Stimulated activated CD8-positive, alpha-beta memory T cell treated with anti-CD3 and anti-CD28 coated beads, Interleukin-15, amount 100 ng/mL, for 1 hour (primary cell): Measurements from ENCODE around the gene SLC7A5.
"Not testable (repeated sequence)": the region's sequence is repeated elsewhere in the genome, so short reads cannot be mapped to it uniquely, and the experiment has no call there.

ENCODE experiments used
- DNase-seq: peaks from one replicate; pipeline ENCODE4 v3.0.0-alpha.2; 2020; ENCODE audit warnings: low read depth

SLC7A5 gene

DNA sequence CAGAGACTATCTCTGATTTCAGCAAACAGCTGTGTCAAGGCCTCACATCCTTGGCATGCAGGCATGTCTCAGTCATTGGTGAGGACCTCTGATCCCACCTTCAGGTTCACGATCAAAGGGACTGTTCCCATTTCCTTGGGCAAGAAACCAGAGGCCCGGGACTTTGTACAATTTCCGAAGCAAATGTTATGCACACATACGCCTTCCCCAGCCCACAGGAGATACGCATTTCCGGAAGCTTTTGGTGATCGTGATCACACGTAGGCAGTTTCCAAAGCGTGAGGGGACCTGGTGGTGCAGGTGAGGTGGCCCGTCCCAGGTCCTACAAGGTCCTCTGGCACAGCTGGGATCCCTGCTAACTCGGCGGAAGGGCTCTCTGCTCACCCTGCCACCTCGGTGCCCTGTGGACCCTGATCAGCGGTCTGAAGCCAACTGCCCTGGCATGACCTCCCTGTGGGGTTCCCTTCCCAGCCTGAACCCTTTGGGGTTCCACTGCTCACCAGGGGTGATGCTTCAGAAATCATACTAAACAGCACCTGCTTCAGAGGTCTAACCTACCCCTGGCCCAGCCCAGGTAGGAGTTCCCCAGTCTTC is 74.7 kb downstream of the SLC7A5 start:
- DNase-seq: no peak

DNA sequence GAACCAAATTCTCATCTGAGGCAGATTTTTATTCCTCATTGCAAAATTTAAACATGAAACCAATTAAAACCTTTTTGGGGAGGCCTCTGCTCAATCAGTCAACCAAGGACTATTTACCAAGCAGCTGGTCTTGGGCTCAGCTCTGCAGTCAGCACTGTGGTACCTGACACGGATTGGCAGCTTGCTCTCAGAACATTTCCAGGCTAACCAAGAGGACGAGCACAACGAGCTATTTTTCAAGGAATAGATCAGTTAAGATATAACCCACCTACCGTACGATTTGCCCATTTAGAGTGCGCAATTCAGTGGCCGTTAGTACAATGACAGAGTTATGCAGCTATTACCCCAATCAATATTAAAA is 77.1 kb downstream of the SLC7A5 start:
- no peak for DNase-seq

DNA sequence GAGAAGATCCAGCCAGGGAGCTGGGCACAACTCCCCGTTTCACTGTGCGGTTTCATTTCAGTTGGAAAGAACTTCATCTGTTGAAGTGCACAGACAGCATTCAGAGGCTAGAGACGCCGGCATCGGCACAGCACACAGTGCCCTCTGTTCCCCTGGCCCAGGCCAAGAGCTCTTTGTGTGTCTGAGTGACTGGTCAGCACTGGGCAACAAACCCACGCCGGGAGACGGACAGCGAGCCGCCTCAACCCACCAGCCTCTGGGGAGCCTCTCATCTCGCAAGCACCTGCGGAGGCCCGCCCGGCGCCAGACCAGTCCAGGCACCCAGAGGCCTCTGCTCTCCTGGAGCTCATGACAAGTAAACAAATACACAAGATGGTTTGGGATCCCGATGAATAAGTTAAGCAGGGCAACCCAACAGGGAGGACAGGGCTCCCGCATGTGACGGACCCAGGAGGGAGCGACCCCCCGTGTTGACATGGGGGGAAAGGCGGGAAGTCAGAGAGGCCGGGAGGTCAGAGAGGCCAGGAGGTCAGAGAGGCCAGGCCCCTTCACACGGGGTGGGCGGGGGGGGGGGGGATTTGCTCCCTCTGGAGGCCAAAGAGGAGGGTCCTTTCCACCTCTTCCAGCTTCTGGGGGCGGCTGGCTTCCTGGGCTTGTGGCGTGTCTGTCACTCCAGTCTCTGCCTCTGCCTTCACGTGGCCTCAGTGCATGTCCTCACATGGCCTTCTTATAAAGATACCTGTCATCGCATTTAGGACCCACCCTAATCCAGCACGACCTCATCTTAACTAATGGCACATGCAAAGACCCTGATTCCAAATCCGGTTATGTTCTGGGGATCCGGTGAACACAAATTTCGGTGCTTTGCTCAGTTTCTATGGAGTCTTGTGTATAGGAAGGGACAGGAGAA is 77.8 kb downstream of the SLC7A5 start:
- DNase-seq: no peak

DNA sequence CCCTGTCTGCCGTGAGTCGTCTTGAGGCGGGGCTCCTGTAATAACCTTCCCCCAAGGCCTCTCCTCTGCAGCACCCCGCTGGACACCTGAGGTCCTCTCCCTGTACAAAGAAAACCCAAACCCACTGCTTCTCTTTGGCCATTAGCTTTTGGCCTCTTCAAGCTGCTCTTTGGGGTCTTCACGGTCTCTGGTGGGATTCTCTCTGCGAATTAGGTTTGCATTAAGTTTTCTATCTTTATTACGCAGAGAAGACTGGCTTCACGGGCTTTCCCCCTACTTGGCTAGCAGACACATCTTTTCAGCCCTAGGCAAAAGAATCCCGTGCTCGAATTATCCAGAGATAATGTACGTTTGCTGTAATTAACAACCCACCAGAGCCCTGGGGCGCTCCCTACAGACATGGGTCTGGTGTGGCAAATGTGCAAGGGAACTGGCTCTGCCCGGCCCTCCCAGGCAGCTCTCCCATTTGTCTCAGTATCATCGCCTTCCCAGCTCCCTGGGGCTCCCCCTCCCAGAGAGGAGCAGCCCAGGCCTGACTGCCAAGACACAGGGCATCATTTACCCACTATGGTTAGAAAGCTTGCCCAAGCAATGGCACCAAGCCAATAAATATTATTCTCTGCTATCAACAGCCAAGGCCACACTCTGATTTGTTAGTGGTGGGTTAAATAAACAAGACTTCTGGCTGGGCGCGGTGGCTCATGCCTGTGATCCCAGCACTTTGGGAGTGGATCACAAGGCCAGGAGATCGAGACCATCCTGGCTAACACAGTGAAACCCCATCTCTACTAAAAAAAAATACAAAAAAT is 78.8 kb downstream of the SLC7A5 start:
- DNase-seq: no peak

DNA sequence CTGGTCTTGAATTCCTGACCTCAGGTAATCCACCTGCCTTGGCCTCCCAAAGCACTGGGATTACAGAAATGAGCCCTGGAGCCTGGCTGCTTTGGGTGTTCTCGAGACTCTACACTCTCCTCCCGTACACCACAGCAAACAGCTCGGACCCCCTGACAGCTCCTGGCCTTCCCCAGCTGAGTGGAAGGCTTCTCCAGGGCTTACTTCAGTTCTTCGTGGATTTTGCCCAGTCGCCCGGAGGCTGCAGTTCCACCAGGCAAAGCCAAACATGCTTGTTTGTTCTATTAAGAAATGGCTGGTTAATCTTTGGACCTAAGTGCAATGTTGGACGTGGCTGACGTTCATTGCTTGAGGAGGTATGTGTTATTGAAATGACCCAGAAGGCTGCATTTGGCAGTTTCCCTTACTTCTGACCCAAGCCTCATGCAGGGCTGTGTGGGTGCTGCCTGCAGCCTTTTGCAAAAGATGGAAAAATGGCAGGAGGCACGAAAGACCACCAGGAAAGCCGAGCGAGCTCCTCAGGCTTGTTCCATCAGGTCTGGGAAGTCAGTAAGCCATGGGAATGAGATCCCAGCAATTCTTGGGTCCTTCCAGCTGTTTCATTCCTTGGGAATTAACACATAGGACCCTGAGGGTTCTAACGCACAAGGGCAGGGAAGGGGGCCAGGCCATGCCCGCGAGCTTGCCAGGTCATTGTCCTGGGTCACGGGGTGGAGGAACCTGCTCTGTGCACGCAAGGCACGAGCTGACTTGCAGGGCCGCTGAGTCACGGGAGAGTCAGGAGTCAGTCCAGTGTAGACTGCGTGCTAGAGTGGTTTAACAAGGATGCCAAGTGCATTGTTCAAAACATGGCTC is 79.6 kb downstream of the SLC7A5 start:
- no peak for DNase-seq

DNA sequence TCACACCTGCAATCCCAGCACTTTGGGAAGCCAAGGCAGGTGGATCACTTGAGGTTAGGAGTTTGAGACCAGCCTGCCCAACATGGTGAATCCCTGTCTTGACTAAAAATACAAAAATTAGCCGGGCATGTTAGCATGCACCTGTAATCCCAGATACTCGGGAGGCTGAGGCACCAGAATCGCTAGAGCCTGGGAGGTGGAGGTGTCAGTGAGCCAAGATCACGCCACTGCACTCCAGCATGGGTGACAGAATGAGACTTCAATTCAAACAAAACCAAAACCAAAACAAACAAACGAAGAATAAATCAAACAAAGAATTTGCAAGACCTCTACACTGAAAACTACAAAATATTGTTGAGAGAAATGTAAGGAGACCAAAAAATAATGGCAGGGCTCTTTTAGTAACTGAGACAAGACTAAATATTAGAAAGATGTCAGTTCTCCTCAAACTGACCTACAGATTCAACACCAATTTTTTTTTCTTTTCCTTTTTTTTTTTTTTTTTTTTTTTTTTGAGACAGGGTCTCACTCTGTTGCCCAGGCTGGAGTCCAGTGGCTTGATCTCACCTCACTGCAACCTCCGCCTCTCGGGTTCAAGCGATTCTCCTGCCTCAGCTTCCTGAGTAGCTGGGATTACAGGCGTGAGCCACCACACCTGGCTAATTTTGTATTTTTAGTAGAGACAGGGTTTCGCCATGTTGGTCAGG is 80.4 kb downstream of the SLC7A5 start:
- not testable (repeated sequence) for DNase-seq

DNA sequence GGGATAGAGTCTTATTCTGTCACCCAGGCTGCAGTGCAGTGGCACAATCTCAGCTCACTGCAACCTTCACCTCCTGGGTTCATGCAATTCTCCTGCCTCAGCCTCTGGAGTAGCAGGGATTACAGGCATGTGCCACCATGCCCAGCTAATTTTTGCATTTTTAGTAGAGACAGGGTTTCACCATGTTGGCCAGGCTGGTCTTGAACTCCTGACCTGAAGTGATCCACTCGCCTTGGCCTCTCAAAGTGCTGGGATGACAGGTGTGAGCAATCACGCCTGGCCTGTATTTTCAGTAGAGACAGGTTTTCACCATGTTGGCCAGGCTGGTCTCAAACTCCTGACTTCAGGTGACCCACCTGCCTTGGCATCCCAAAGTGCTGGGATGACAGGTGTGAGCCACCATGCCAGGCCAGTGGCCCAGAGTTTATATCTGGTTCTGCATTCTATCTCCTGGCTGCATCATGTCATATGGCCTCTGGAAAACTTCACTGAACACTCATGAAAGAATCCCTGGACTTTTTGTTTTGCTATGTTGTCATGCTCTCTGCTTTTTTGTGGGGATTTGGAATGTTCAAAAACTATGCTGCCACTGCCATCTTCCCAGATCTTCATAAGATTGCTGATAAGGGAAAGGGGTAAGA is 81.7 kb downstream of the SLC7A5 start:
- DNase-seq: not testable (repeated sequence)

DNA sequence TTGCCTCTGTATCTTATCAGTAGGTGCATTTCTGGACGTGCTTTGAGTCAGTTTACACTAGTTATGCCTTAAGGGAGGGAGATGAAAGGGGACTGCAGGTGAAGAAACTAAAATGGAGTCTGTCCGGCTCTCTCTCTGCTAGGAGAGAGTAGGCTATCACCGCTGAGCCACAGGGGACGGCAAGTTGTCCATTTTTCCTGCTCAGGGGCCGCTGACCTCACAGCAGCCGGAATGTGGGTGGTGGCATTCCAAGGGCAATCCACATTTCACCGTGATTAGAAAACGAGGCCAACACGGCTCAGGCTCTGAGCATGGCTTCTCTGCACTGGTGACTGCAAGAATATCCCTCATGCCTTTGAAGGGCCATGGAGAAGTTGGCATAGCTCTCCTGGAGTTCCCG is 84.5 kb downstream of the SLC7A5 start:
- no peak for DNase-seq

DNA sequence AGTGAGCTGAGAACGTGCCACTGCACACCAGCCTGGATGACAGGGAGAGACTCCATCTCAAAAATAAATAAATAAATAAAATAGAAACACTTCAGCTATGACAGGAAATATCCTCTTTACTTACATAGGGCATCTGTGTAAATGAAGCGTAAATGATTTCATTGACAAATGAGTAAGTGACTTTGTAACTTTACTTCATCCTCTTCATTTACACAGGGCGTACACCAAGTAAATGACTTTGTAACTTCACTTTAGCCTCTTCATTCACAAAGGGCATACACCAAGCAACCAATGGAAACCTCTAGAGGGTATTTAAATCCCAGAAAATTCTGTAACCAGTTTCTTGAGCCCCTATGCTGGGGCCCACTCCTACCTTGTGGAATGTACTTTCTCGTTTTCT is 87.3 kb downstream of the SLC7A5 start:
- no peak for DNase-seq

DNA sequence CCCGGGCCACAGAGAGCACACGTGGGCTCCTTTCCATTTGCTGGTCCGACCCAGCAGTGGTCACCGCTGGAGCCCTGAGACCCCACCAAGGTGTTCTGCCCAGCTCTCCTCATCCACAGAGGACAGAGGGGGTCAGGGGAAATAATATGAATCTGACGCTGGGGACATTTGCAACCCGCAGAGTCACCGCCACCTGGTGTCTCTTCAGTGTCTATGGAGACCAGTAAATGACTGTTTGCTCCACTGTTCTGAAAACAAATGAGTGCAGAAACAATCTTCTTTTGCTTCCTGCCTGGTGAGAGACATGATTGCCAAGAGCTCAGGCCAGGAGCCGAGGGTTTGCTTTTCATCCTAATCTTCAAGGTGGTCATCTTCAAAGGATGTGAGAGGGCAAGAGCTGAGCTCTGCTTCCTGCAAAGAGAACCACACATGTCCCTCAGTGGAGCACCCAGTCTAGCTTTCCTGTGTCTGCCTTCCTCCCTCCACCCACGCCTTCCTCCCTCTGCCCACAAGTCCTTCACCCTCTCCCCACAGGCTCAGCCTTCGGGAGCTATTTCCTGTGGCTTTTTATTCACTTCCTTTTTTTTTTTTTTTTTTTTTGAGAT is 88.8 kb downstream of the SLC7A5 start:
- DNase-seq: no peak
